Measurements from ENCODE around the gene TNFRSF12A. TPM values are rescaled to one million over a fixed set of nuclear protein-coding genes. Genes with fewer than 3 reads are reported as not detected.
A peak's percentile ranks its signal among the peaks of the same experiment; 100 is the strongest.

Gene TNFRSF12A
- total and polyA plus RNA-seq, 10 of the 15 experiments (the other 5 are each of a cell fraction or from before 2014, with no cell fraction given) = 0.35 to 1.7 (median 1.2) TPM; not detected in 2

GRCh38 chr16:2975161-2975795, 44.9 kb upstream of the TNFRSF12A start (continued):
- TF ChIP-seq, protein P1, sequence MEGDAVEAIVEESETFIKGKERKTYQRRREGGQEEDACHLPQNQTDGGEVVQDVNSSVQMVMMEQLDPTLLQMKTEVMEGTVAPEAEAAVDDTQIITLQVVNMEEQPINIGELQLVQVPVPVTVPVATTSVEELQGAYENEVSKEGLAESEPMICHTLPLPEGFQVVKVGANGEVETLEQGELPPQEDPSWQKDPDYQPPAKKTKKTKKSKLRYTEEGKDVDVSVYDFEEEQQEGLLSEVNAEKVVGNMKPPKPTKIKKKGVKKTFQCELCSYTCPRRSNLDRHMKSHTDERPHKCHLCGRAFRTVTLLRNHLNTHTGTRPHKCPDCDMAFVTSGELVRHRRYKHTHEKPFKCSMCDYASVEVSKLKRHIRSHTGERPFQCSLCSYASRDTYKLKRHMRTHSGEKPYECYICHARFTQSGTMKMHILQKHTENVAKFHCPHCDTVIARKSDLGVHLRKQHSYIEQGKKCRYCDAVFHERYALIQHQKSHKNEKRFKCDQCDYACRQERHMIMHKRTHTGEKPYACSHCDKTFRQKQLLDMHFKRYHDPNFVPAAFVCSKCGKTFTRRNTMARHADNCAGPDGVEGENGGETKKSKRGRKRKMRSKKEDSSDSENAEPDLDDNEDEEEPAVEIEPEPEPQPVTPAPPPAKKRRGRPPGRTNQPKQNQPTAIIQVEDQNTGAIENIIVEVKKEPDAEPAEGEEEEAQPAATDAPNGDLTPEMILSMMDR (IDR thresholded peaks at IDR 0.05 in 2 of 3, conservative IDR thresholded peaks at IDR 0.05 in 1 of 3; ENCODE audit: control insufficient read depth in 2 of 3, extremely low read depth in 1 of 3, insufficient read depth in 1 of 3, low read depth in 3 of 3, low read length in 3 of 3) = 0 out of 6 replicates have a peak, but pooled peaks of 1 of the 3 experiments have one; percentile 0

DNA sequence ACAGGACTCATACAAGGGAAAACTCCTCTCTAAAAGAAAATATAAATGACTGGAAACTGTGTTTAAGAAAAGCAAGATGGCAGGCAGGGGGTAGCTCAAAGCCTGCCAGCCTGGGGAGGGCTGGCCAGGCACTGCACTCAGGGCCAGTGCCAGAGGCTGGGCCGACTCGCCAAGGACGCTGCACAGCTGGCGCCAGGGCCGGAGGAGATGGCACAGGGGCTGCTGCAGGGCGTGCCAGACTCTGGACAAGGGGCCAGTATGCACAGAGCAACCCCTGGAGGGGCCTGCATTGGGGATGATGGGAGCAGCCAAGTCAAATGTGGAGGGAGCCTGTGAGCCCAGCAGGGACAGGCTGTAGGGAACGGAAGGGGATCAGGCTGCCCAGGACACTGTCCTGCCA, 44.0 kb upstream of the TNFRSF12A start:
- RAD21 ChIA-PET (ENCODE audit: unreplicated experiment) = no interaction called here
- WGBS (ENCODE audit: insufficient coverage, insufficient replicate concordance, low lambda C conversion rate, missing lambda C conversion rate) = 97% methylated on average over 7 of the region's 7 CpGs
- intact Hi-C loops (cut with micrococcal nuclease; ENCODE audit: unreplicated experiment) (no loop called here), in situ Hi-C loops (cut with MboI) (no loop called here)
- H3K36me3 ChIP-seq (ENCODE audit: control insufficient read depth in 2 of 2, insufficient read depth in 2 of 2, low read length in 1 of 2) = peaks cover 4 to 20% of the 10 kb centered on the region in 2 experiments; a peak in 3 of 4 replicates
- H3K27me3 ChIP-seq (replicated peaks in 1 of 2; ENCODE audit: control insufficient read depth in 2 of 2, insufficient read depth in 2 of 2, low read length in 1 of 2) = no peaks in the 10 kb centered on the region
- BruUV-seq (replicated peaks) = no TSS peak
- no peaks in the 10 kb centered on the region for H3K9me3 ChIP-seq (replicated peaks; ENCODE audit: control insufficient read depth, insufficient read depth, low read length)
- peaks cover 11% of the 10 kb centered on the region for H3K79me2 ChIP-seq (ENCODE audit: control insufficient read depth, insufficient read depth, low read length)
- ATAC-seq = no peak
- no peak overlapping the region for H3K9ac ChIP-seq (ENCODE audit: control insufficient read depth, insufficient read depth, low read length)
- no peak for DNase-seq (ENCODE audit: low read depth, low spot score)
- H4K20me1 ChIP-seq (ENCODE audit: control insufficient read depth, insufficient read depth) = no peaks in the 10 kb centered on the region
- no peak for FAIRE-seq
- no peak overlapping the region for H3K27ac ChIP-seq (ENCODE audit: control insufficient read depth, insufficient read depth)
- POLR2A ChIA-PET = no interaction called here
- CTCF ChIA-PET = no interaction called here
- H3K4me3 ChIP-seq = no peak overlapping the region
- peaks cover 7% of the 10 kb centered on the region for H3K4me1 ChIP-seq (ENCODE audit: control insufficient read depth, insufficient read depth, low read length)
- no peak overlapping the region for H3K4me2 ChIP-seq (ENCODE audit: control insufficient read depth, insufficient read depth)
- SMC1A ChIA-PET (ENCODE audit: uncharacterized antibody, unreplicated experiment) = no interaction called here
- H2AFZ ChIP-seq (ENCODE audit: control insufficient read depth, low read depth, low read length) = no peak overlapping the region
- TF ChIP-seq HSF1 (IDR thresholded peaks at IDR 0.05; ENCODE audit: low read depth, low read length) (no peak), SP1 (IDR thresholded peaks at IDR 0.05; ENCODE audit: low read depth, low read length) (no peak), ETV6 (conservative IDR thresholded peaks at IDR 0.05 in 1 of 2, IDR thresholded peaks at IDR 0.05 in 1 of 2; ENCODE audit: borderline replicate concordance in 1 of 2, low read depth in 1 of 2) (no peak), ATF7 (IDR thresholded peaks at IDR 0.05; ENCODE audit: low read depth) (no peak), YY1 (IDR thresholded peaks at IDR 0.05; ENCODE audit: low read depth, low read length) (no peak), NFXL1 (IDR thresholded peaks at IDR 0.05; ENCODE audit: borderline replicate concordance) (no peak), CBX5 (IDR thresholded peaks at IDR 0.05; ENCODE audit: low read depth) (no peak), HCFC1 (IDR thresholded peaks at IDR 0.05; ENCODE audit: low read length) (no peak), CHD4 (IDR thresholded peaks at IDR 0.05) (no peak), PAX5 (IDR thresholded peaks at IDR 0.05; ENCODE audit: borderline replicate concordance, low read depth, low read length) (no peak), CBX3 (IDR thresholded peaks at IDR 0.05; ENCODE audit: borderline replicate concordance, low read depth) (no peak), MEF2B (IDR thresholded peaks at IDR 0.05; ENCODE audit: partially characterized antibody, poor library complexity, severe bottlenecking) (no peak), STAT1 (conservative IDR thresholded peaks at IDR 0.05) (no peak), CHD1 (IDR thresholded peaks at IDR 0.05; ENCODE audit: low read depth, low read length) (no peak), SMC3 (IDR thresholded peaks at IDR 0.05; ENCODE audit: borderline replicate concordance, low read length) (no peak), GATAD2B (conservative IDR thresholded peaks at IDR 0.05; ENCODE audit: low read depth) (no peak), SMAD1 (IDR thresholded peaks at IDR 0.05; ENCODE audit: low read depth, partially characterized antibody) (no peak)
- TF ChIP-seq, protein P2, sequence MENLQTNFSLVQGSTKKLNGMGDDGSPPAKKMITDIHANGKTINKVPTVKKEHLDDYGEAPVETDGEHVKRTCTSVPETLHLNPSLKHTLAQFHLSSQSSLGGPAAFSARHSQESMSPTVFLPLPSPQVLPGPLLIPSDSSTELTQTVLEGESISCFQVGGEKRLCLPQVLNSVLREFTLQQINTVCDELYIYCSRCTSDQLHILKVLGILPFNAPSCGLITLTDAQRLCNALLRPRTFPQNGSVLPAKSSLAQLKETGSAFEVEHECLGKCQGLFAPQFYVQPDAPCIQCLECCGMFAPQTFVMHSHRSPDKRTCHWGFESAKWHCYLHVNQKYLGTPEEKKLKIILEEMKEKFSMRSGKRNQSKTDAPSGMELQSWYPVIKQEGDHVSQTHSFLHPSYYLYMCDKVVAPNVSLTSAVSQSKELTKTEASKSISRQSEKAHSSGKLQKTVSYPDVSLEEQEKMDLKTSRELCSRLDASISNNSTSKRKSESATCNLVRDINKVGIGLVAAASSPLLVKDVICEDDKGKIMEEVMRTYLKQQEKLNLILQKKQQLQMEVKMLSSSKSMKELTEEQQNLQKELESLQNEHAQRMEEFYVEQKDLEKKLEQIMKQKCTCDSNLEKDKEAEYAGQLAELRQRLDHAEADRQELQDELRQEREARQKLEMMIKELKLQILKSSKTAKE (IDR thresholded peaks at IDR 0.05; ENCODE audit: low read depth, poor library complexity, severe bottlenecking) = no peak
